Vagina (tissue), 2 donors: Measurements from ENCODE around the gene HAPLN2.

Experiments used
- CTCF ChIP-seq, 3 experiments: fragments of 450-650 bp in 2 of 3; fragments of 200-600 bp in 1 of 3; sonication (generic) in 1 of 3; IDR thresholded peaks; one replicate each; pipeline ENCODE4 v1.5.1; 2017 to 2019; ENCODE audit warnings: antibody characterized with exemption in 3 of 3, mild to moderate bottlenecking in 2 of 3, moderate library complexity in 2 of 3
- POLR2A ChIP-seq, 2 donors: fragments of 450-650 bp; IDR thresholded peaks; one replicate each; pipeline ENCODE4 v1.6.1; 2017; ENCODE audit warnings: antibody characterized with exemption in 2 of 2, mild to moderate bottlenecking in 2 of 2, moderate library complexity in 2 of 2
- POLR2AphosphoS5 ChIP-seq, 2 donors: sonication (generic); formaldehyde crosslinking; IDR thresholded peaks; one replicate each; pipeline ENCODE4 v1.9.0; 2017; ENCODE audit warnings: antibody characterized with exemption in 2 of 2, mild to moderate bottlenecking in 2 of 2, low read depth in 1 of 2; ENCODE audit not compliant: insufficient read depth in 1 of 2

- TF ChIP-seq POLR2A (IDR thresholded peaks at IDR 0.05) (no peak), CTCF (IDR thresholded peaks at IDR 0.05) (no peak), POLR2AphosphoS5 (IDR thresholded peaks at IDR 0.05; ENCODE audit: insufficient read depth in 1 of 2, low read depth in 1 of 2) (no peak)
These were observed 24.5 kb downstream of the HAPLN2 start for GRCh38 chr1:156643778-156644092.
